HepG2 (cell line): Measurements from ENCODE around the gene PPCDC. TPM values are rescaled to one million over a fixed set of nuclear protein-coding genes. Genes with fewer than 3 reads are reported as not detected.

ENCODE experiments used
- MTA1 ChIP-seq: sonication (generic); formaldehyde crosslinking; IDR thresholded peaks from 2 replicates; pipeline ENCODE4 v1.4.0; 2020; ENCODE audit warnings: missing genetic modification reagents, mild to moderate bottlenecking, borderline replicate concordance
- SETDB1 ChIP-seq: sonication (generic); formaldehyde crosslinking; IDR thresholded peaks from 2 replicates; pipeline ENCODE4 v1.5.1; 2020; ENCODE audit warnings: missing genetic modification reagents, mild to moderate bottlenecking, borderline replicate concordance
- SPEN ChIP-seq: sonication (generic); formaldehyde crosslinking; IDR thresholded peaks from 2 replicates; pipeline ENCODE4 v1.5.1; 2020; ENCODE audit warnings: low read depth, mild to moderate bottlenecking, missing genetic modification reagents
- U2AF1 ChIP-seq: fragments of 200-400 bp; formaldehyde crosslinking; optimal IDR thresholded peaks from 2 replicates; pipeline ENCODE3; 2017; ENCODE audit warnings: mild to moderate bottlenecking, low read depth, low read length
- ZBTB20 ChIP-seq: sonication (generic); formaldehyde crosslinking; IDR thresholded peaks from 2 replicates; pipeline ENCODE4 v1.8.1; 2023; ENCODE audit warnings: missing genetic modification reagents, low read depth, mild to moderate bottlenecking, borderline replicate concordance
- ZBTB7B ChIP-seq: sonication (generic); formaldehyde crosslinking; IDR thresholded peaks from 2 replicates; pipeline ENCODE4 v1.4.0; 2020; ENCODE audit warnings: missing genetic modification reagents
- ZFYVE20 ChIP-seq: sonication (generic); formaldehyde crosslinking; IDR thresholded peaks from 2 replicates; pipeline ENCODE4 v1.8.0; 2023; ENCODE audit warnings: low read depth, mild to moderate bottlenecking, moderate library complexity, missing genetic modification reagents, borderline replicate concordance
- ZNF30 ChIP-seq: sonication (generic); formaldehyde crosslinking; IDR thresholded peaks from 2 replicates; pipeline ENCODE4 v1.5.0; 2020; ENCODE audit warnings: mild to moderate bottlenecking, missing genetic modification reagents
- ZNF33B ChIP-seq: sonication (generic); formaldehyde crosslinking; IDR thresholded peaks from 2 replicates; pipeline ENCODE4 v1.5.1; 2020; ENCODE audit warnings: mild to moderate bottlenecking, missing genetic modification reagents
- ZNF382 ChIP-seq: sonication (generic); formaldehyde crosslinking; IDR thresholded peaks from 2 replicates; pipeline ENCODE4 v1.5.0; 2020; ENCODE audit warnings: missing genetic modification reagents, mild to moderate bottlenecking, borderline replicate concordance
- ZNF543 ChIP-seq: sonication (generic); formaldehyde crosslinking; IDR thresholded peaks from 2 replicates; pipeline ENCODE4 v1.4.0; 2020; ENCODE audit warnings: mild to moderate bottlenecking, missing genetic modification reagents
- ZNF713 ChIP-seq: sonication (generic); formaldehyde crosslinking; IDR thresholded peaks from 2 replicates; pipeline ENCODE4 v1.4.0; 2020; ENCODE audit warnings: mild to moderate bottlenecking, missing genetic modification reagents
- polyA plus RNA-seq, 8 experiments: library from polyadenylated mRNA; depleted of rRNA in 3 of 8; stranded (reverse) in 7 of 8; unstranded in 1 of 8; fragments of >200 nt; fragmentation: Illumina TruSeq in 4 of 8; extraction: Trizol in 4 of 8; gene quantifications; 2 replicates each; pipeline versions ENCODE4 v1.2.1 to v1.2.3, GENCODE V29; 2011 to 2016; ENCODE audit warnings: low read depth in 4 of 8, missing spikeins in 1 of 8, mixed read lengths in 1 of 8; ENCODE audit not compliant: insufficient read depth in 1 of 8
- total RNA-seq, 5 experiments: library from RNA; depleted of rRNA; stranded (reverse); fragments of >200 nt; fragmentation: Illumina TruSeq; extraction: Trizol; gene quantifications; 2 replicates each; pipeline ENCODE4 v1.2.3, GENCODE V29; 2016; ENCODE audit warnings: low read depth in 1 of 5
- TF ChIP-seq, protein P1 (sequence below): sonication (generic); formaldehyde crosslinking; IDR thresholded peaks from 2 replicates; pipeline ENCODE4 v1.4.0; 2020; ENCODE audit warnings: missing genetic modification reagents, mild to moderate bottlenecking, borderline replicate concordance
- TF ChIP-seq, protein P2 (sequence below): sonication (generic); formaldehyde crosslinking; IDR thresholded peaks from 2 replicates; pipeline ENCODE4 v1.4.0; 2020; ENCODE audit warnings: mild to moderate bottlenecking, missing genetic modification reagents
- TF ChIP-seq, protein P3 (sequence below): conservative IDR thresholded peaks from 2 replicates; pipeline ENCODE4 v1.6.1; 2018; ENCODE audit warnings: missing genetic modification reagents
- TF ChIP-seq, protein P4 (sequence below): sonication (generic); formaldehyde crosslinking; conservative IDR thresholded peaks from 2 replicates; pipeline ENCODE4 v1.4.0; 2020; ENCODE audit warnings: missing genetic modification reagents
- TF ChIP-seq, protein P5 (sequence below): IDR thresholded peaks from 2 replicates; pipeline ENCODE4 v1.6.1; 2016; ENCODE audit warnings: low read depth, control low read depth

PPCDC gene
- total and polyA plus RNA-seq, 2 of the 13 experiments (the other 11 are each of a cell fraction or from before 2014, with no cell fraction given), result 12.3 to 12.8 TPM

DNA sequence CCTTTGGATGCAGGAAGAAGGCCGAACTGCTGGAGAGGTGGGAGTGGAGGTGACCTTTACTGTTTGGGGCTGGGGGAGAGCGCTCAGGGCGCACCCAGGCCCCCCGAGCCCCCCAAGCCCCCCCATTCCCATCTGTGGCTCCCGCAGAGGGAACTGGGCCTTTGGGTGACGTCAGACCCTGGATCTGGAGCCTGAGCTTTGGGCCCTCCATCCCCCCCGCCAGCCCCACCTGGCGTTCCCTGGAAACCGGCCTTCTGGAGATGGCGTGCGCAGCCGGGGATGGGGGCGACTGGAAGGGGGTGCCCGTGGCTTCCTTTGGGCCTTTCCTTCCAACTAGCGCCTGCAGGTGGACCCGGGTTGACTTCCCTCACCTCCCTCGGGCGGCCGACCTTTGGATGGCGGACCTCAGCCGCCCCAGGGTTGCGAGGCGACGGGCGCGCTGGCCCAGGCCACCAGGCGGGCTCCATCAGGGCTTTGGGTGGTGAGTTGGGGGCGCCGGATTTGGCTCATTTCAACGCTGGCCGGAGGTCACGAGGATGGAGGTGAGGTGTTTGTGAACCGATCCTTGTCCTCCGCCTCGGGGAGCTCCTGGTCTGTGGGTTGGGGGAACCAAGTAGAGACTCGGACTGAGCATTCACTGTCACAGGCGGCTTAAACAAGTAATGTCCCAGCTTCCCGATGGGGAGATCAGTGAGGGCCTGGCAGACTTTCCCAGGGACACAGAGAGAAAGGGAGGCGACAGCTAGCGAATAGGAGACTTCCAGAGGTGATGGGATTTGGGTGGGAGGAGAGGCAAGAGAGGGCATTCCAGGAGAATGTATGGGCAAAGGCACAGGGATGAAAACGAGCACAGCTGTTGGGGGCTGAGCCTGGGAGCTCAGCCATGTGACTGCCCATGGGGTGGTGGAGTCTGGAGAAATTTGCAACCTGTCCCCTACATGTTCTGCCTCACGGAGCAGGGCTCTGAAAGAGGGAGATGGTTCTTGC is 27.3 kb upstream of the PPCDC start (continued):
- TF ChIP-seq, protein P1, sequence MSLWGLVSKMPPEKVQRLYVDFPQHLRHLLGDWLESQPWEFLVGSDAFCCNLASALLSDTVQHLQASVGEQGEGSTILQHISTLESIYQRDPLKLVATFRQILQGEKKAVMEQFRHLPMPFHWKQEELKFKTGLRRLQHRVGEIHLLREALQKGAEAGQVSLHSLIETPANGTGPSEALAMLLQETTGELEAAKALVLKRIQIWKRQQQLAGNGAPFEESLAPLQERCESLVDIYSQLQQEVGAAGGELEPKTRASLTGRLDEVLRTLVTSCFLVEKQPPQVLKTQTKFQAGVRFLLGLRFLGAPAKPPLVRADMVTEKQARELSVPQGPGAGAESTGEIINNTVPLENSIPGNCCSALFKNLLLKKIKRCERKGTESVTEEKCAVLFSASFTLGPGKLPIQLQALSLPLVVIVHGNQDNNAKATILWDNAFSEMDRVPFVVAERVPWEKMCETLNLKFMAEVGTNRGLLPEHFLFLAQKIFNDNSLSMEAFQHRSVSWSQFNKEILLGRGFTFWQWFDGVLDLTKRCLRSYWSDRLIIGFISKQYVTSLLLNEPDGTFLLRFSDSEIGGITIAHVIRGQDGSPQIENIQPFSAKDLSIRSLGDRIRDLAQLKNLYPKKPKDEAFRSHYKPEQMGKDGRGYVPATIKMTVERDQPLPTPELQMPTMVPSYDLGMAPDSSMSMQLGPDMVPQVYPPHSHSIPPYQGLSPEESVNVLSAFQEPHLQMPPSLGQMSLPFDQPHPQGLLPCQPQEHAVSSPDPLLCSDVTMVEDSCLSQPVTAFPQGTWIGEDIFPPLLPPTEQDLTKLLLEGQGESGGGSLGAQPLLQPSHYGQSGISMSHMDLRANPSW, result no peak
- TF ChIP-seq, protein P2, sequence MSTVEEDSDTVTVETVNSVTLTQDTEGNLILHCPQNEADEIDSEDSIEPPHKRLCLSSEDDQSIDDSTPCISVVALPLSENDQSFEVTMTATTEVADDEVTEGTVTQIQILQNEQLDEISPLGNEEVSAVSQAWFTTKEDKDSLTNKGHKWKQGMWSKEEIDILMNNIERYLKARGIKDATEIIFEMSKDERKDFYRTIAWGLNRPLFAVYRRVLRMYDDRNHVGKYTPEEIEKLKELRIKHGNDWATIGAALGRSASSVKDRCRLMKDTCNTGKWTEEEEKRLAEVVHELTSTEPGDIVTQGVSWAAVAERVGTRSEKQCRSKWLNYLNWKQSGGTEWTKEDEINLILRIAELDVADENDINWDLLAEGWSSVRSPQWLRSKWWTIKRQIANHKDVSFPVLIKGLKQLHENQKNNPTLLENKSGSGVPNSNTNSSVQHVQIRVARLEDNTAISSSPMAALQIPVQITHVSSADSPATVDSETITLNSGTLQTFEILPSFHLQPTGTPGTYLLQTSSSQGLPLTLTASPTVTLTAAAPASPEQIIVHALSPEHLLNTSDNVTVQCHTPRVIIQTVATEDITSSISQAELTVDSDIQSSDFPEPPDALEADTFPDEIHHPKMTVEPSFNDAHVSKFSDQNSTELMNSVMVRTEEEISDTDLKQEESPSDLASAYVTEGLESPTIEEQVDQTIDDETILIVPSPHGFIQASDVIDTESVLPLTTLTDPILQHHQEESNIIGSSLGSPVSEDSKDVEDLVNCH, result no peak
- TF ChIP-seq ZNF713, result no peak
- TF ChIP-seq, protein P3, sequence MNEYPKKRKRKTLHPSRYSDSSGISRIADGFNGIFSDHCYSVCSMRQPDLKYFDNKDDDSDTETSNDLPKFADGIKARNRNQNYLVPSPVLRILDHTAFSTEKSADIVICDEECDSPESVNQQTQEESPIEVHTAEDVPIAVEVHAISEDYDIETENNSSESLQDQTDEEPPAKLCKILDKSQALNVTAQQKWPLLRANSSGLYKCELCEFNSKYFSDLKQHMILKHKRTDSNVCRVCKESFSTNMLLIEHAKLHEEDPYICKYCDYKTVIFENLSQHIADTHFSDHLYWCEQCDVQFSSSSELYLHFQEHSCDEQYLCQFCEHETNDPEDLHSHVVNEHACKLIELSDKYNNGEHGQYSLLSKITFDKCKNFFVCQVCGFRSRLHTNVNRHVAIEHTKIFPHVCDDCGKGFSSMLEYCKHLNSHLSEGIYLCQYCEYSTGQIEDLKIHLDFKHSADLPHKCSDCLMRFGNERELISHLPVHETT (CRISPR knock-in tag), result no peak
- TF ChIP-seq ZBTB7B, result no peak
- TF ChIP-seq, protein P4, sequence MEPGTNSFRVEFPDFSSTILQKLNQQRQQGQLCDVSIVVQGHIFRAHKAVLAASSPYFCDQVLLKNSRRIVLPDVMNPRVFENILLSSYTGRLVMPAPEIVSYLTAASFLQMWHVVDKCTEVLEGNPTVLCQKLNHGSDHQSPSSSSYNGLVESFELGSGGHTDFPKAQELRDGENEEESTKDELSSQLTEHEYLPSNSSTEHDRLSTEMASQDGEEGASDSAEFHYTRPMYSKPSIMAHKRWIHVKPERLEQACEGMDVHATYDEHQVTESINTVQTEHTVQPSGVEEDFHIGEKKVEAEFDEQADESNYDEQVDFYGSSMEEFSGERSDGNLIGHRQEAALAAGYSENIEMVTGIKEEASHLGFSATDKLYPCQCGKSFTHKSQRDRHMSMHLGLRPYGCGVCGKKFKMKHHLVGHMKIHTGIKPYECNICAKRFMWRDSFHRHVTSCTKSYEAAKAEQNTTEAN (CRISPR knock-in tag), result no peak
- TF ChIP-seq ZNF382, result no peak
- TF ChIP-seq SPEN (CRISPR knock-in tag), result peak; percentile 49; the same call in 1 of the 2 replicates
- TF ChIP-seq ZNF543, result peak; percentile 56; the same call in 1 of the 2 replicates
- TF ChIP-seq, protein P5, sequence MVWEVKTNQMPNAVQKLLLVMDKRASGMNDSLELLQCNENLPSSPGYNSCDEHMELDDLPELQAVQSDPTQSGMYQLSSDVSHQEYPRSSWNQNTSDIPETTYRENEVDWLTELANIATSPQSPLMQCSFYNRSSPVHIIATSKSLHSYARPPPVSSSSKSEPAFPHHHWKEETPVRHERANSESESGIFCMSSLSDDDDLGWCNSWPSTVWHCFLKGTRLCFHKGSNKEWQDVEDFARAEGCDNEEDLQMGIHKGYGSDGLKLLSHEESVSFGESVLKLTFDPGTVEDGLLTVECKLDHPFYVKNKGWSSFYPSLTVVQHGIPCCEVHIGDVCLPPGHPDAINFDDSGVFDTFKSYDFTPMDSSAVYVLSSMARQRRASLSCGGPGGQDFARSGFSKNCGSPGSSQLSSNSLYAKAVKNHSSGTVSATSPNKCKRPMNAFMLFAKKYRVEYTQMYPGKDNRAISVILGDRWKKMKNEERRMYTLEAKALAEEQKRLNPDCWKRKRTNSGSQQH (CRISPR knock-in tag), result no peak
- no peak for TF ChIP-seq SETDB1
- no peak for TF ChIP-seq ZFYVE20 (CRISPR knock-in tag)
- TF ChIP-seq ZNF30 (CRISPR knock-in tag), result no peak
- TF ChIP-seq MTA1, result peak; percentile 43; the same call in 1 of the 2 replicates
- TF ChIP-seq ZBTB20 (CRISPR knock-in tag), result no peak
- no peak for TF ChIP-seq U2AF1
- no peak for TF ChIP-seq ZNF33B (CRISPR knock-in tag)
